GM10248 (cell line): Measurements from ENCODE around the gene CLN6.

Experiments
- CTCF ChIA-PET: fragments of 300-600 bp; sonication (Branson Sonifier 250); formaldehyde crosslinking; extraction: SDS; loops from one replicate; lab custom pipeline; 2021; ENCODE audit warnings: antibody characterized with exemption; lab: Yijun Ruan, JAX
- POLR2A ChIA-PET: fragments of 350-650 bp; sonication (Branson Sonifier 250); formaldehyde crosslinking; extraction: SDS; loops from one replicate; lab custom pipeline; 2020; ENCODE audit warnings: antibody characterized with exemption; lab: Yijun Ruan, JAX
- DNase-seq: peaks from one replicate; pipeline ENCODE4 v3.0.0; 2012; ENCODE audit errors: extremely low spot score
- TF ChIP-seq, protein P1 (sequence below): IDR thresholded peaks from 2 replicates; pipeline ENCODE4 v1.5.1; 2012; ENCODE audit warnings: mild to moderate bottlenecking, low read depth; ENCODE audit errors: extremely low read depth, missing control alignments, control extremely low read depth

CLN6 gene

DNA sequence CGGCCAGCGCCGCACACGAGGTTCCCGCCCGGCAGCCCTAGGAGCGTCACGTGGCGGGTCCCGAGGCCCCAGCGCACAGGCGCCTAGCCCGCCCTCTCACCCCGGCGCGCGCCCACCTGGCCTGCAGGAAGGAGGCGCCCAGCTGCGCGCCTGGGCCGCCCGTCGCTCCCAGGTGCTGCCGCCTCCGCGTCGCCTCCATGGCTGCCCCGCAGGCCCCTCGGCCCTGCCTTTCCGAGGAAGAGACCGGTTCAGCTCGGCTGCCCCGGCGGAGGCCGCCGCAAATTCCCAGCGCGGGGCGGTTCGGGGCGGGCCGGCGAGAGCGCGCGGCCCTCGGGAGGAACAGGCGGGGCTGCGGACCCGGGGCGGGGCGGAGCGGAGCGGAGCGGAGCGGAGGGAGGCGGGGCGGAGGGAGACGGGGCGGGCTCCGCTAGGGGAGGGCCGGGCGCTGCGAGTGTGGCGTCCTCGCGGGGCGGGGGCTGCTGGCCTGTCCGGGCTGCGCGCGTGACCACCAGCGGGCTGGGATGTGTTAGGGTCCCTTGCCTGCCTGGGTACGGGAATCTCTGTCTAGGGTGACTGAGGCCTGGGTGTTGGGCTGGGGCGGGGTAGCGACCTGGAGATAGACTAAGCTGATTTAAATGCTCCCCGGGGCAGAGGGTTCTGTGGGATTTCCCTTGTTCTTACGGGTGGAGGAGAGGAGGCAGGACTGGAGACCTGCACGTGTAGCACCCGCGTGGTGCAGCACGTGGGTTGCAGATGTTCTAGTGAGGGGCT is at the start of gene CLN6:
Gene CLN6, minus strand, starts transcription at position 343 of the 771 bp plus-strand sequence. Its CDS starts 144 bp downstream, at position 199.
- POLR2A ChIA-PET, result interaction anchor here (0.6 kb wide), 1 partner anchor 35 kb away, joined by 3 read pairs; no protein-coding TSS in a partner anchor
- CTCF ChIA-PET, result interaction anchor here (1.2 to 5.0 kb wide), 6 partner anchors 10 to 392 kb away, joined by 3 to 29 read pairs (median 4); no protein-coding TSS in a partner anchor
- TF ChIP-seq, protein P1, sequence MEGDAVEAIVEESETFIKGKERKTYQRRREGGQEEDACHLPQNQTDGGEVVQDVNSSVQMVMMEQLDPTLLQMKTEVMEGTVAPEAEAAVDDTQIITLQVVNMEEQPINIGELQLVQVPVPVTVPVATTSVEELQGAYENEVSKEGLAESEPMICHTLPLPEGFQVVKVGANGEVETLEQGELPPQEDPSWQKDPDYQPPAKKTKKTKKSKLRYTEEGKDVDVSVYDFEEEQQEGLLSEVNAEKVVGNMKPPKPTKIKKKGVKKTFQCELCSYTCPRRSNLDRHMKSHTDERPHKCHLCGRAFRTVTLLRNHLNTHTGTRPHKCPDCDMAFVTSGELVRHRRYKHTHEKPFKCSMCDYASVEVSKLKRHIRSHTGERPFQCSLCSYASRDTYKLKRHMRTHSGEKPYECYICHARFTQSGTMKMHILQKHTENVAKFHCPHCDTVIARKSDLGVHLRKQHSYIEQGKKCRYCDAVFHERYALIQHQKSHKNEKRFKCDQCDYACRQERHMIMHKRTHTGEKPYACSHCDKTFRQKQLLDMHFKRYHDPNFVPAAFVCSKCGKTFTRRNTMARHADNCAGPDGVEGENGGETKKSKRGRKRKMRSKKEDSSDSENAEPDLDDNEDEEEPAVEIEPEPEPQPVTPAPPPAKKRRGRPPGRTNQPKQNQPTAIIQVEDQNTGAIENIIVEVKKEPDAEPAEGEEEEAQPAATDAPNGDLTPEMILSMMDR, result no peak
- DNase-seq, result peak; percentile 95

DNA sequence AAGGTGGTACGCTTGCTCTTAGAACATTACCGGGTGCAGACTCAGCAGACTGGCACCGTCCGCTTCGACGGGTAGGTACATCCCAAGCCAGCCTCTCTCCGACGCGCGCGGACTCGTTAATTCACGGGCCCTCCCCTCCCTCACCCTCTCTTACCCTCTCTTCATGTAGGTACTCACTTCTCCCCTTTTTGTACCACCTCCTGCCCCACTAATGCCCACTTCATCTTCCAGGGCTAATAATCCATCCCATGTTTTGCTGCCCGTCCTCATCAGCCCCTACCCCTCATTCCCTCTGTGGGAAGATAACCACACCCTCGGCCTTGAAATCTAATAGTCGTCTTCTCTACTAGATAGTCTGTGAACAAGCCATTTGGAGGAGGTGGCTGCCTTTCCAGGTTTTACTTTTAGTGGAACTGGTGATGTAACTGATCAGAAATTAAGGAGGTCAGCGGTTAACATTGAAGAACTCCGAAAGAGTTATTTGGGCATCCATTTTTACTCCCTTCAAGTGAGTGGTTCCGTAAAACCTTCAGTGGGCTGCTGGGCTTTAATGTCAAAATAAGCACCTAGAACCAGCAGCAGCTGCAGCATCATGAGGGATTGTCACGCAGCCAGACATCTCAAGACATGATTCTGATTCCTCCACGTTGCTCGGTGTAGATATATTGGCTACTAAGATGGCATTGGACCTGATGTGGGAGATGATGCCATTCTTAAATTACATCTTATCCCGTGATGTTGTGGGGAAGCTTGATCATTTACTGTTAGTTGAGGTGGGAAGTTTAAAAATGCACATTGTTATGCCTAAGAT is 49.3 kb upstream of the CLN6 start:
- CTCF ChIA-PET, result interaction anchor here (0.9 to 5.0 kb wide), 4 partner anchors 11 to 443 kb away, joined by 3 to 29 read pairs (median 12); no protein-coding TSS in a partner anchor
- no peak for DNase-seq
- POLR2A ChIA-PET, result no interaction called here
- TF ChIP-seq, protein P1, result no peak

DNA sequence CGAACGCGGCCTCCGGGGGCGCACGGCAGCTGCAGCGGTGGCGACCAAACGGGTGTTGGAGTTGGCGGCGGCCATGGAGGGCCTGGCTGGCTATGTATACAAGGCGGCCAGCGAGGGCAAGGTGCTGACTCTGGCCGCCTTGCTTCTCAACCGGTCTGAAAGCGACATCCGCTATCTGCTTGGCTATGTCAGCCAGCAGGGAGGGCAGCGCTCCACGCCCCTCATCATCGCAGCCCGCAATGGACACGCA is 48.7 kb upstream of the CLN6 start:
- POLR2A ChIA-PET, result no interaction called here
- TF ChIP-seq, protein P1, result peak; percentile 55
- CTCF ChIA-PET, result interaction anchor here (1.3 to 5.0 kb wide), 4 partner anchors 12 to 443 kb away, joined by 3 to 29 read pairs (median 17); no protein-coding TSS in a partner anchor
- DNase-seq, result no peak

DNA sequence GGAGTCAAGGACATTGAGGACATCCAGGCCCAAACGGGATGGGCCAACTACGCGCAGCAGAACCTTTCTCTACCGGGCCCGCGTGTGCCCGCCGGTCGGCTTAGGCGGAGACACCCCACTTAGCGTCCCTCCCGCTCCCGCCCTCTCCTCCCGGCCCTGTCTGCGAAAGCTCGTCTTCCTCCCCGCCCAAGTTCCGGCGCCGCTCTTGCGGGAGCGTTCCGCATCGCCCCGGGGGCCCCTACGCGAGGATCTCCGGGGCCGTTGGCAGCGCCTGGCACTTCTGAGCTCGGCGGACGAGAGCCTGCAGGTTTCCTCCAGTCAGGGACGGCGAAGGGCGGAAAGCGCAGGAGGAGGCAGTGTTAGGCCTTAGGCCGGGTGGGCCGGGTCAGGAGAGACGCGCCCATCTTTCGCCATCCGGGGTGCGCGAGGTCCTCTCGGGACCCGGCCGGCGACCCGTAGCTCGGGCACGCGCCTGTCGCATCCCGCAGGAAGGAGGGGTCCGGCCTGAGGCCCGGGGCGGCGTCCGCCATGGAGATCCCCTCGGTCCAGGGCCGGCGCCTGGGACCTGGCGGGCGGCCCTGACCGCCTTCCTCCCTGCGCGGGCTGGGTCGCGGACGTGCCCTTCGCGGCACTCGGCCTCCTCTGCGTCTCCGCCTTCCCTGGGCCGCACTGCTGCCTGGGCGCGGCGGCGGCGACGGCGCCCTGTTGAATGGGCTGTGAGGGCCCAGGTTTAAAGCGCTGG is 48.2 kb upstream of the CLN6 start, which contains the start of gene FEM1B:
Gene FEM1B, plus strand, starts transcription at position 143 of the 742 bp plus-strand sequence. CDS start 673 bp downstream, outside the sequence.
- peak; percentile 92 for DNase-seq
- TF ChIP-seq, protein P1, result no peak
- CTCF ChIA-PET, result interaction anchor here (1.3 to 5.0 kb wide), 4 partner anchors 12 to 442 kb away, joined by 3 to 29 read pairs (median 17); no protein-coding TSS in a partner anchor
- POLR2A ChIA-PET, result interaction anchor here (0.6 to 1.0 kb wide), 2 partner anchors 25 to 397 kb away, joined by 3 read pairs; no protein-coding TSS in a partner anchor

DNA sequence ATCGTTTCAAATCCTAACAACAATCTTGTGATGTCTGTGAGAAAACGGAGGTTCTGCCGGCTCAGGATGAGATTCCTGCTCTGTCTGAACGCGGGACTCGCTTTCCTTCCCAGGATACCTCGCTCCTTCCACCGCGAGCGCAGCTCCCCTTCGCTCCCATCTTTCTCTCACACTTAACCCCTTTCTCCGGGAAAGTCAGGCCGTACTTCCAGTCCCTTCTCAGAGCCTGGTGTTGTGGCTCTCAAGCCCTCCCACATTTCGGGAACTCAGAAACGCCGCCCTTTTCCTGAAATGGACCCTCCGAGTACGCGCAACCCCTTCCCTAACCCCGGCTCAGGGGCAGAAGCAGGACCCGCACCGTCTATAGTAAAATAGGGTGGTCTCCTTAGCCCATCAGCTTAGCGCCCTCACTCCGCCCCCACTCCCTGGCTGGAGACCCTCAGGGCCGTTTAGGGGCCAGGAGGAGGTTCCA is 47.6 kb upstream of the CLN6 start:
- DNase-seq, result no peak
- TF ChIP-seq, protein P1, result no peak
- ChIA-PET CTCF (interaction anchor here (1.3 to 5.0 kb wide), 5 partner anchors 13 to 442 kb away, joined by 3 to 29 read pairs (median 14); no protein-coding TSS in a partner anchor), POLR2A (interaction anchor here (1.0 kb wide), 1 partner anchor 24 kb away, joined by 3 read pairs; no protein-coding TSS in a partner anchor)
